Naive B cell (primary cell): Measurements from ENCODE around the gene BTBD9. TPM values are rescaled to one million over a fixed set of nuclear protein-coding genes. Genes with fewer than 3 reads are reported as not detected.
"Not testable (repeated sequence)": the region's sequence is repeated elsewhere in the genome, so short reads cannot be mapped to it uniquely, and the experiment has no call there.

Experiments
- ATAC-seq, 2 donors: fragments of 150-1000 bp; cut with Tn5 transposase; 2 replicates each; pipeline ENCODE4 v1.10.0; 2021; ENCODE audit warnings: low read depth in 2 of 2, mild to moderate bottlenecking in 2 of 2, moderate library complexity in 2 of 2
- DNase-seq: peaks from one replicate; pipeline ENCODE4 v3.0.0; 2022
- H3K27ac Mint-ChIP-seq, 6 donors: one replicate each; pipeline ENCODE4 v1.8.0; 2020 to 2022; ENCODE audit warnings: mild to moderate bottlenecking in 6 of 6, mixed read lengths in 6 of 6, moderate library complexity in 5 of 6, inconsistent platforms in 2 of 6
- H3K27me3 Mint-ChIP-seq, 3 donors: one replicate each; pipeline ENCODE4 v1.8.0; 2021 to 2022; ENCODE audit warnings: mixed read lengths in 3 of 3, mild to moderate bottlenecking in 1 of 3
- H3K36me3 Mint-ChIP-seq, 2 donors: one replicate each; pipeline ENCODE4 v1.8.0; 2020 to 2022; ENCODE audit warnings: mixed read lengths in 2 of 2, inconsistent platforms in 1 of 2, mild to moderate bottlenecking in 1 of 2
- H3K4me1 Mint-ChIP-seq, 3 donors: one replicate each; pipeline ENCODE4 v1.8.0; 2020 to 2022; ENCODE audit warnings: mixed read lengths in 3 of 3, inconsistent platforms in 1 of 3, mild to moderate bottlenecking in 1 of 3, moderate library complexity in 1 of 3
- H3K4me3 Mint-ChIP-seq, 8 donors: one replicate each; pipeline ENCODE4 v1.8.0; 2020 to 2022; ENCODE audit warnings: mild to moderate bottlenecking in 8 of 8, mixed read lengths in 8 of 8, moderate library complexity in 8 of 8, inconsistent platforms in 2 of 8
- H3K9me3 Mint-ChIP-seq, 7 donors: one replicate each; pipeline ENCODE4 v1.8.0; 2020 to 2022; ENCODE audit warnings: mixed read lengths in 7 of 7, mild to moderate bottlenecking in 5 of 7, inconsistent platforms in 2 of 7, moderate library complexity in 1 of 7
- polyA plus RNA-seq, 6 donors: library from polyadenylated mRNA; unstranded; fragments of 300-500 nt; fragmentation: Illumina TruSeq; gene quantifications; one replicate each; pipeline ENCODE4 v1.2.3, GENCODE V29; 2021; ENCODE audit warnings: low read depth in 6 of 6

Gene BTBD9
- polyA plus RNA-seq, 6 donors from 2014 or later: 3.5 to 29.1 (median 20.2) TPM

- ATAC-seq (peak; percentile 99), DNase-seq (peak; percentile 54)
- Mint-ChIP-seq H3K36me3 (peaks cover 9 to 10% of the 10 kb centered on the region in 2 donors), H3K4me3 (peak overlapping the region in 7 of 8 donors; percentile 40 to 88 (median 67)), H3K27ac (peak overlapping the region in 5 of 6 donors; percentile 70 to 86 (median 80)), H3K9me3 (peaks cover 0 to 16% (median 4%) of the 10 kb centered on the region in 7 donors), H3K27me3 (no peaks in the 10 kb centered on the region), H3K4me1 (peaks cover 24 to 48% (median 35%) of the 10 kb centered on the region in 3 donors)
Observed at GRCh38 chr6:38427492-38428210, 212.1 kb downstream of the BTBD9 start.

DNA sequence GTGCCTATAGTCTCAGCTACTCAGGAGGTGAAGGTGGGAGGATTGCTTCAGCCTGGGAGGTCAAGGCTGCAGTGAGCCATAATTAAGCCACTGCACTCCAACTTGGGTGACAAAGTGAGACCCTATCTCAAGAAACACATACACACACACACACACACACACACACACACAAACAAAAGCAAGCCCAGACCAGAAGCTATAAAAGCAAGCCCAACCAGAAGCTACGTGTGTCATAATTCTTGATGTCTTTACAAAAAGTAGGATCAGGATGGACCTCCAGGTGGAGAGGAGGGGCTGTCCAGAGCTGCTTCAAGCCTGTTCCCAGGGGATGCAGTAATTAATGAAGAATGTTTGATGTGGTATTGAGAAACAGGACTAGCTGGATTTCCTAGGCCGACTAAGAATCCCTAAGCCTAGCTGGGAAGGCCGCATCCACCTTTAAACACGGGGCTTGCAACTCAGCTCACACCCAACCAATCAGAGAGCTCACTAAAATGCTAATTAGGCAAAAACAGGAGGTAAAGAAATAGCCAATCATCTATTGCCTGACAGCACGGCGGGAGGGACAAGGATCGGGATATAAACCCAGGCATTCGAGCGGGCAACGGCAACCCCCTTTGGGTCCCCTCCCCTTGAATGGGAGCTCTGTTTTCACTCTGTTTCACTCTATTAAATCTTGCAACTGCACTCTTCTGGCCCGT is 213.8 kb downstream of the BTBD9 start:
- H3K27ac Mint-ChIP-seq, H3K9me3 Mint-ChIP-seq, ATAC-seq, DNase-seq, H3K27me3 Mint-ChIP-seq, H3K36me3 Mint-ChIP-seq: not testable (repeated sequence)
- Mint-ChIP-seq H3K4me1 (peaks cover 20 to 38% (median 26%) of the 10 kb centered on the region in 3 donors), H3K4me3 (peak overlapping the region in 1 of 8 donors; percentile 42)

- Mint-ChIP-seq H3K4me3 (no peak overlapping the region), H3K4me1 (peaks cover 17 to 24% (median 18%) of the 10 kb centered on the region in 3 donors), H3K27ac (peak overlapping the region in 1 of 6 donors; percentile 32), H3K36me3 (peaks cover 0 to 6% of the 10 kb centered on the region in 2 donors), H3K27me3 (no peaks in the 10 kb centered on the region), H3K9me3 (peaks cover 0 to 7% (median 0%) of the 10 kb centered on the region in 7 donors)
- ATAC-seq: no peak
- DNase-seq: no peak
Observed at GRCh38 chr6:38423746-38424145, 216.0 kb downstream of the BTBD9 start.

- peaks cover 0 to under 1% (median 0%) of the 10 kb centered on the region in 3 donors for H3K4me1 Mint-ChIP-seq
- H3K27ac Mint-ChIP-seq: no peak overlapping the region
- no peaks in the 10 kb centered on the region for H3K9me3 Mint-ChIP-seq
- H3K4me3 Mint-ChIP-seq: no peak overlapping the region
- DNase-seq: no peak
- H3K36me3 Mint-ChIP-seq: no peaks in the 10 kb centered on the region
- no peak for ATAC-seq
- H3K27me3 Mint-ChIP-seq: no peaks in the 10 kb centered on the region
Observed at GRCh38 chr6:38420207-38420606, 219.5 kb downstream of the BTBD9 start.

GRCh38 chr6:38417521-38417920 is 222.2 kb downstream of the BTBD9 start:
- Mint-ChIP-seq H3K36me3 (peaks cover 0 to 6% of the 10 kb centered on the region in 2 donors), H3K4me1 (peaks cover 0 to 5% (median 2%) of the 10 kb centered on the region in 3 donors), H3K9me3 (peaks cover 0 to 2% (median 0%) of the 10 kb centered on the region in 7 donors), H3K27ac (no peak overlapping the region), H3K4me3 (no peak overlapping the region), H3K27me3 (no peaks in the 10 kb centered on the region)
- ATAC-seq (no peak), DNase-seq (no peak)

DNA sequence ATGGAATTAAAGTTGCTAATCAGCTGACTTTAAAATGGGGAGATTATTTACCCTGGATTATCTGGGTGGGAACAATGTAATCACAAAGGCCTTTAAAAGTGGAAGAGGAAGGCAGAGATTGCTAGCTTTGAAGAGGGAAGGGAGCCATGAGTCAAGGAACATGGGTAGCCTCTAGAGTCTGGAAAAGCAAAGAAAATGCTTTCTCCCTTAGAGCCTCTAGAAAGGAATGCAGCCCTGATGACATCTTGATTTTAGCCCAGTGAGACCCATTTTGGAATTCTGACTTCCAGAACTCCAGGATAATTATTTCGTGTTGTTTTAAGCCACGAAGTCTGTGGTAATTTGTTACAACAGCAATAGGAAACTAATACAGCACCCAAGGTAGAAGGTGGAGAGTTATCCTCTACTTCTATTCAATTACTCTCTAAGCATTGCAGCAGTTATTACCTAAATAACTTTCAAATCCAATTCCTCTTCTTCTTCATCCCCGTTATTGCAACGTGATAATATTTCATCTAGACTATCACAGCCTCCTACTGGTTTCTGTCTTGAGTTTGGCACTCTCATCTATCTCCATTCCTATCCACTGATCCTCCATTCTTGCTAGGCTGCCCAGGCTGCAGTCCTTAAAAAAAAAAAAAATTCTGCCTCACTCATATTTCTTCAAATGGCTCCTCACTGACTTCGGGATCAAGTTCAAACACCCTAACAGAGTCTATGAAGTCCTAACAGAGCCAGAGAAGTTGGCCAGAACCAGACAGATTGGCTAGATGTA is 224.3 kb downstream of the BTBD9 start:
- H3K9me3 Mint-ChIP-seq: peaks cover 0 to 2% (median 0%) of the 10 kb centered on the region in 7 donors
- ATAC-seq (no peak), DNase-seq (no peak)
- H3K27ac Mint-ChIP-seq: no peak overlapping the region
- peaks cover 0 to 10% of the 10 kb centered on the region in 2 donors for H3K36me3 Mint-ChIP-seq
- H3K4me3 Mint-ChIP-seq: no peak overlapping the region
- H3K27me3 Mint-ChIP-seq: no peaks in the 10 kb centered on the region
- peaks cover 5 to 10% (median 9%) of the 10 kb centered on the region in 3 donors for H3K4me1 Mint-ChIP-seq

- Mint-ChIP-seq H3K4me3 (no peak overlapping the region), H3K9me3 (peaks cover 0 to 2% (median 0%) of the 10 kb centered on the region in 7 donors), H3K4me1 (peaks cover 10 to 16% (median 10%) of the 10 kb centered on the region in 3 donors), H3K27ac (no peak overlapping the region), H3K27me3 (no peaks in the 10 kb centered on the region), H3K36me3 (peaks cover 0 to 10% of the 10 kb centered on the region in 2 donors)
- no peak for ATAC-seq
- no peak for DNase-seq
Observed at GRCh38 chr6:38413102-38413800, 226.5 kb downstream of the BTBD9 start.

- Mint-ChIP-seq H3K4me1 (peaks cover 19 to 30% (median 25%) of the 10 kb centered on the region in 3 donors), H3K9me3 (no peaks in the 10 kb centered on the region), H3K27me3 (no peaks in the 10 kb centered on the region), H3K36me3 (peaks cover 0 to 9% of the 10 kb centered on the region in 2 donors), H3K27ac (no peak overlapping the region), H3K4me3 (no peak overlapping the region)
- DNase-seq (no peak), ATAC-seq (no peak)
Observed at GRCh38 chr6:38407192-38407591, 232.5 kb downstream of the BTBD9 start.

- peaks cover 0 to 7% of the 10 kb centered on the region in 2 donors for H3K36me3 Mint-ChIP-seq
- ATAC-seq (no peak), DNase-seq (no peak)
- no peaks in the 10 kb centered on the region for H3K27me3 Mint-ChIP-seq
- peaks cover 17 to 30% (median 24%) of the 10 kb centered on the region in 3 donors for H3K4me1 Mint-ChIP-seq
- no peak overlapping the region for H3K27ac Mint-ChIP-seq
- H3K9me3 Mint-ChIP-seq: no peaks in the 10 kb centered on the region
- H3K4me3 Mint-ChIP-seq: no peak overlapping the region
Observed at GRCh38 chr6:38406096-38406495, 233.6 kb downstream of the BTBD9 start.

- DNase-seq (no peak), ATAC-seq (no peak)
- Mint-ChIP-seq H3K9me3 (no peaks in the 10 kb centered on the region), H3K27ac (peak overlapping the region in 2 of 6 donors; percentile 39 to 42), H3K27me3 (no peaks in the 10 kb centered on the region), H3K36me3 (peaks cover 0 to 4% of the 10 kb centered on the region in 2 donors), H3K4me1 (peaks cover 13 to 20% (median 17%) of the 10 kb centered on the region in 3 donors), H3K4me3 (no peak overlapping the region)
Observed at GRCh38 chr6:38404900-38405556, 234.7 kb downstream of the BTBD9 start.

- Mint-ChIP-seq H3K4me3 (no peak overlapping the region), H3K27ac (peak overlapping the region in 3 of 6 donors; percentile 4 to 69 (median 39)), H3K36me3 (peaks cover 0 to 4% of the 10 kb centered on the region in 2 donors), H3K27me3 (no peaks in the 10 kb centered on the region), H3K4me1 (peaks cover 13 to 17% (median 15%) of the 10 kb centered on the region in 3 donors), H3K9me3 (no peaks in the 10 kb centered on the region)
- DNase-seq (no peak), ATAC-seq (peak in 1 of 2 donors; percentile 32)
Observed at GRCh38 chr6:38404355-38404754, 235.4 kb downstream of the BTBD9 start.

DNA sequence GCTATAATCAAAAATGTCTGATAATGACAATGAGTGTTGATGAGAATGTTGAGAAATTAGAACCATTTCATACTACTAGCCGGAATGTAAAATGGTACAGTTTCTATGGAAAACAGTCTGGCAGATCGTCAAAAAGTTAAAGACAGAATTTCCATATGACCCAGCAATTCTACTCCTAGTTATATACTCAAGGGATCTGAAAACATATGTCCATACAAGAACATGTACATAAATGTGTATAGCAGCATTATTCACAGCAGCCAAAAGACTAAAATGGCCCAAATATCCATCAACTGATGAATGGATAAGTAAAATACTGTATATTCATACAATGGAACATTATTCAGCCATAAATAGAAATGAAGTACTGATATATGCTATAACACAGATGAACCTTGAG is 236.2 kb downstream of the BTBD9 start:
- H3K4me1 Mint-ChIP-seq: peaks cover 13 to 17% (median 15%) of the 10 kb centered on the region in 3 donors

More for the DNA sequence above, 236.2 kb downstream of the BTBD9 start:
- H3K4me3 Mint-ChIP-seq: no peak overlapping the region
- no peaks in the 10 kb centered on the region for H3K27me3 Mint-ChIP-seq
- H3K36me3 Mint-ChIP-seq: peaks cover 0 to 4% of the 10 kb centered on the region in 2 donors
- no peak for DNase-seq
- H3K9me3 Mint-ChIP-seq: no peaks in the 10 kb centered on the region
- no peak for ATAC-seq
- H3K27ac Mint-ChIP-seq: no peak overlapping the region
